Uterus (tissue), 4 donors: ENCODE measurements around the gene PTPRG. TPM values are rescaled to one million over a fixed set of nuclear protein-coding genes. Genes with fewer than 3 reads are reported as not detected.

Experiments used
- DNase-seq, 2 donors: peaks; one replicate each; pipeline ENCODE4 v3.0.0-alpha.2; 2019 to 2020
- H3K27ac ChIP-seq, 2 donors: fragments of 200-600 bp; sonication (generic); 1 replicate in 1 of 2; 2 replicates in 1 of 2; pipeline ENCODE4 v1.5.1; 2016 to 2018
- H3K27me3 ChIP-seq, 2 donors: fragments of 200-600 bp; sonication (generic); one replicate each; pipeline ENCODE4 v1.5.1; 2018 to 2019; ENCODE audit warnings: control low read depth in 1 of 2
- H3K36me3 ChIP-seq, 2 donors: fragments of 200-600 bp; sonication (generic); one replicate each; pipeline ENCODE4 v1.5.1; 2019; ENCODE audit warnings: control low read depth in 1 of 2
- H3K4me1 ChIP-seq, 2 donors: fragments of 200-600 bp; sonication (generic); one replicate each; pipeline ENCODE4 v1.5.1; 2018 to 2019; ENCODE audit warnings: control low read depth in 1 of 2
- H3K4me3 ChIP-seq, 2 donors: fragments of 200-600 bp; sonication (generic); 1 replicate in 1 of 2; 2 replicates in 1 of 2; pipeline ENCODE4 v1.5.1; 2018 to 2019; ENCODE audit warnings: mild to moderate bottlenecking in 1 of 2
- H3K9me3 ChIP-seq, 2 donors: fragments of 200-600 bp; sonication (generic); one replicate each; pipeline ENCODE4 v1.5.1; 2019; ENCODE audit warnings: control low read depth in 1 of 2
- POLR2A ChIP-seq, 2 donors: fragments of 450-650 bp; IDR thresholded peaks; one replicate each; pipeline ENCODE4 v1.6.1; 2016; ENCODE audit warnings: antibody characterized with exemption in 2 of 2, mild to moderate bottlenecking in 1 of 2, moderate library complexity in 1 of 2
- intact Hi-C: fragments of 100-400 bp; cut with DNase I; formaldehyde crosslinking; loops from one replicate; pipeline ENCODE4 v1.15.1; 2023; ENCODE audit warnings: low total_unique reads
- total RNA-seq, 4 donors: library from RNA; depleted of rRNA in 3 of 4; stranded (reverse); fragments of >200 nt in 3 of 4; gene quantifications; one replicate each; pipeline versions ENCODE4 v1.1.0 to v1.2.4, GENCODE V29; 2014 to 2023
- TF ChIP-seq, protein P1 (sequence below), 4 experiments: fragments of 200-600 bp in 2 of 4; fragments of 450-650 bp in 2 of 4; sonication (generic) in 2 of 4; IDR thresholded peaks; one replicate each; pipeline ENCODE4 v1.5.1; 2016 to 2019; ENCODE audit warnings: antibody characterized with exemption in 4 of 4, mild to moderate bottlenecking in 2 of 4, moderate library complexity in 1 of 4
- donor health status: DM: yes; HTN: yes; CAD: no.

Gene PTPRG
- total RNA-seq, 4 donors from 2014 or later, result 43.5 to 136 (median 62.6) TPM

DNA sequence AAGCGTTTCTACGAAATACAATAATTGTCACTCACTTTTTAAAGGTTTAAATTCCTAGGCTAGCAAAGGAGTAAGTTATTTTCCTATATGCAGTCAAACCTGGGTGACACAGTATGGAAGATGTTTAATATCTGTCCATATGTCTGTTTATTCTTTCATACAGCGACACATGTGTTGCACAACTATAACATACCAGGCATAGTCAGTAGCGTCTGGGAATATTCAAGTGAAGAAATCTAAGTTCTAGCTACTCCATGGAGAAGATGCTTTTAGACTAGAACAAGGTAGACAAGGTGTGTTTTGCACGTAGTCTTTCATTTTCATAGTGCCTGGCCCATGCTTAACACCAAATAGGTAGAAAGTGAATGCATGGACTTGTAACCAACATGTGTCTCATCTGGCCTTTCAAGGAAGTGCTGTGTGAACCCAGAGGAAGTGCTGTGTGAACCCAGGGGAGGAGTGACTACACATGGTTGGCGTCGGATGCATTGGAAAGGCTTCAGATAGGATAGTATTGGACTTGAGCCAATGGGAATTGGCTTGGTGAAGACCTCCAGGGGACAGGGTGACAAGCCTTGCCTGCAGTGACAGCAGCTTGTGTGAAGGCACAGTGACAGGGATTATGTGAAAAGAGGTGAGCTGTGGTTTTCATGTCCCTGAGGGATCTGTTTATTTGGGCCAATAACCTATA is 267.0 kb downstream of the PTPRG start:
- DNase-seq, result no peak
- TF ChIP-seq, protein P1, sequence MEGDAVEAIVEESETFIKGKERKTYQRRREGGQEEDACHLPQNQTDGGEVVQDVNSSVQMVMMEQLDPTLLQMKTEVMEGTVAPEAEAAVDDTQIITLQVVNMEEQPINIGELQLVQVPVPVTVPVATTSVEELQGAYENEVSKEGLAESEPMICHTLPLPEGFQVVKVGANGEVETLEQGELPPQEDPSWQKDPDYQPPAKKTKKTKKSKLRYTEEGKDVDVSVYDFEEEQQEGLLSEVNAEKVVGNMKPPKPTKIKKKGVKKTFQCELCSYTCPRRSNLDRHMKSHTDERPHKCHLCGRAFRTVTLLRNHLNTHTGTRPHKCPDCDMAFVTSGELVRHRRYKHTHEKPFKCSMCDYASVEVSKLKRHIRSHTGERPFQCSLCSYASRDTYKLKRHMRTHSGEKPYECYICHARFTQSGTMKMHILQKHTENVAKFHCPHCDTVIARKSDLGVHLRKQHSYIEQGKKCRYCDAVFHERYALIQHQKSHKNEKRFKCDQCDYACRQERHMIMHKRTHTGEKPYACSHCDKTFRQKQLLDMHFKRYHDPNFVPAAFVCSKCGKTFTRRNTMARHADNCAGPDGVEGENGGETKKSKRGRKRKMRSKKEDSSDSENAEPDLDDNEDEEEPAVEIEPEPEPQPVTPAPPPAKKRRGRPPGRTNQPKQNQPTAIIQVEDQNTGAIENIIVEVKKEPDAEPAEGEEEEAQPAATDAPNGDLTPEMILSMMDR (IDR thresholded peaks at IDR 0.05), result no peak
- no peak for TF ChIP-seq POLR2A (IDR thresholded peaks at IDR 0.05)
- Histone ChIP-seq H3K4me1 (no peaks in the 10 kb centered on the region), H3K9me3 (no peaks in the 10 kb centered on the region), H3K4me3 (no peak overlapping the region), H3K27ac (no peak overlapping the region), H3K36me3 (no peaks in the 10 kb centered on the region), H3K27me3 (no peaks in the 10 kb centered on the region)
- intact Hi-C loops, result no loop called here

DNA sequence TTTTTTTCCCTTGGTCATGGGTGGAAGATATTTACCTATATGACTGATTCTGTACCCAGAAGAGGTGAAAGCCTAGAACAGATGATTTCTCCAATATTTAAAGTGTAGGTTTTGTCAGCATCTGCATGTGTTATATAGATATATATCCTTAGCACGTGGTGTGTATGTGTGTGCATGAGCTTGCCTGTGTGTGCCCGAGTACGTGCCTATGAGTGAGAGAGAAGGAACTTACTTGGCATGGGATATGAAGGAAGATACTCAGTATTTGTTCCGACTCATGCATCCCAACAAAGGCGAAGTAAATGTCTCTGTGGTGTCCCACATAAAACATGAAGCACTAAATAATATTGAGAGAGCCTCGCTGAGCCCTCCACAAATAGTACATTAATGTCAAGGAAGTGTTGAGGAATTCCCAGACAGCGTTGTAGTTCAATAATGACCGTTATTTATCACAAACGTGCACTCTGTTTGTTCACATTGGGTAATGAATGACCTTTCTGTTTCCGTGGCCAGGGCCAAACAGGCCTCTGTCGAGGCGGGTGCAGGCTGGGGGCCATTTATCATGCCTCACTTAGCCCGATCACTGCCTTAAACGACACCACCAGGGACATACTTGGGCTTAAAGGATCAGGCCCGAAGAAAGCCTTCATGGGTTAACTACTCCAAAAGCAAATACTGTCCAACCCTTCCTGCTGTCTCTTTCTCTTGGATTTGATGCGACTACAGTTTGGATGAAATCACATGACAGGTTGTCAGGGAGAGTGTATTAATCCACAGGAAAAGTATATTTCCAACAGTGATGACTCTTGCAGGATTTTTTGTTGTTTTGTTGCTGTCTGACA is 267.7 kb downstream of the PTPRG start:
- intact Hi-C loops, result no loop called here

DNA sequence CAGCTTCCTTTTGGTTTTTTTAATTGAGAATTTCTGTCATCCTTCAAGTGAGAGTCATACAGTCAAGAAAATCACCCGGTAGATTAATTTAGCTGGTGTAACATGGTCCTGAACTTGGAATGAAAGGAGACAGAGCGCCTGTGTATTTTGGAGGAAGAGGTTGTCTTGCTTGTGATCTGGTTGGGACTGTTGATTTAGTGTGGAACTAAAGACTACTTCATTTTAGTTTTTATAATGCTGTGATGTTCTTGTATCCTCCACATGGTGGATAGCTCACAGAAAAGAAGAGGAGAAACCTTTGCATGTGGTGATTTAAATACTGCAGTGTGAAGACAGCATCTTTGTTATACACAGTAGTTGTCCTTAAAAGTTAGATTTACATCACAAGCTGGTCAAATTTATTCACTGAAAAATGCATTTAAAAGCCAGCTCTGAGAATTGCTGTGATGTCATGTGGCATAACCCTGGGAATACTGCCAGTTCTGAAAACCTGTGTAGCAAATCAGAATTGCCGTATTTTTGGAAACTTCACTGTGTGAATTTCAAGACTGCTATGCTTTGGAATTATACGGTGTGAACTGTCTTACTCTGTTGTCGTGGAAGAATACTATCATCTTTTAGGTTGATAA is 268.5 kb downstream of the PTPRG start:
- no peaks in the 10 kb centered on the region for H3K36me3 ChIP-seq
- H3K27me3 ChIP-seq, result no peaks in the 10 kb centered on the region
- no peak for DNase-seq
- no peaks in the 10 kb centered on the region for H3K9me3 ChIP-seq
- no peak for TF ChIP-seq POLR2A (IDR thresholded peaks at IDR 0.05)
- TF ChIP-seq, protein P1 (IDR thresholded peaks at IDR 0.05), result peak in 1 of 4 experiments; percentile 5
- H3K4me1 ChIP-seq, result no peaks in the 10 kb centered on the region
- intact Hi-C loops, result no loop called here
- H3K27ac ChIP-seq, result peak overlapping the region; percentile 10 to 41
- H3K4me3 ChIP-seq, result no peak overlapping the region

More for the DNA sequence above, 267.7 kb downstream of the PTPRG start:
- no peaks in the 10 kb centered on the region for H3K36me3 ChIP-seq
- H3K27ac ChIP-seq, result peak overlapping the region; percentile 10 to 41
- H3K4me3 ChIP-seq, result no peak overlapping the region
- H3K4me1 ChIP-seq, result no peaks in the 10 kb centered on the region
- no peaks in the 10 kb centered on the region for H3K9me3 ChIP-seq
- no peak for DNase-seq
- H3K27me3 ChIP-seq, result no peaks in the 10 kb centered on the region
- no peak for TF ChIP-seq POLR2A (IDR thresholded peaks at IDR 0.05)
- TF ChIP-seq, protein P1 (IDR thresholded peaks at IDR 0.05), result no peak

DNA sequence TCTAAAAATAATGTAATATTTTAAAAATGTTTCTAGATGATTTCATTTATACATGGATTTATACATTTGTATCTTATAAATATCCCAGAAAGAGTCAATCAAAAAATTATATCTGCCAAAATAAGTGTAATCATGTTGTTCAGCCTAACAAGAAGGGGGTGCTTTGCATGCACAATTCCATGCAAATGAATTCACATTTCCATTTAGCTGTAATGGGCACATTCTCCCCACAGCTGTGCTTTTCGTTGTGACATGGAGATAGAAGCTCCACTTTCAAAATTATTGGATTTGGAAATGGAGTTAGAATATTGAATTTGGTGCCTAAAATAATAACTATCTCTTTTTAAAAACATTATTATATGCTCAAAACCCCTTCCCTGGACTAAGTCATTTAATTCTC is 270.6 kb downstream of the PTPRG start:
- H3K4me3 ChIP-seq, result no peak overlapping the region
- no peaks in the 10 kb centered on the region for H3K4me1 ChIP-seq
- H3K9me3 ChIP-seq, result no peaks in the 10 kb centered on the region
- no peak for DNase-seq
- TF ChIP-seq POLR2A (IDR thresholded peaks at IDR 0.05), result no peak
- TF ChIP-seq, protein P1 (IDR thresholded peaks at IDR 0.05), result no peak
- no peaks in the 10 kb centered on the region for H3K36me3 ChIP-seq
- H3K27me3 ChIP-seq, result no peaks in the 10 kb centered on the region
- intact Hi-C loops, result no loop called here
- H3K27ac ChIP-seq, result no peak overlapping the region
